Measurements from ENCODE around the gene POTEJ. TPM values are rescaled to one million over a fixed set of nuclear protein-coding genes. Genes with fewer than 3 reads are reported as not detected.
"Not testable (repeated sequence)": the region's sequence is repeated elsewhere in the genome, so short reads cannot be mapped to it uniquely, and the experiment has no call there.

The POTEJ gene
- 0.51 TPM for polyA plus RNA-seq (2012; ENCODE audit: insufficient read depth, insufficient read length, low read depth)

DNA sequence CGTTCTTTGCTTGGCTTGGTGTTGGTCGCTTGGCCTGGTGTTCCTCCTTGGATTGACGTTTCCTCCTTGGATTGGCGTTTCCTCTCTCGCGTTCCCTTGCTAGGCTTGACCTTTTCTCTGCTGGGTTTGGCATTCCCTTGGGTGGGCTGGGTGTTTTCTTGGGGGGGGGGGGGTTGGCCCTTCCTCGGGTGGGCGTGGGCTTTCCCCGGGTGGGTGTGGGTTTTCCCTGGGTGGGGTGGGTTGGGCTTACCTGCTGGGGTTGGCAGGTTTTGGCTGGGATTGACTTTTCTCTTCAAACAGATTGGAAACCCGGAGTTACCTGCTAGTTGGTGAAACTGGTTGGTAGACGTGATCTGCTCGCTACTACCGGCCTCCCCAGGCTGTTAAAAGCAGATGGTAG is at the start of gene POTEJ:
Gene POTEJ (plus strand): TSS at position 301 of the 400 bp plus-strand sequence. CDS start 93 bp downstream, at position 394.
- not testable (repeated sequence) for H3K4me3 ChIP-seq (ENCODE audit: low read depth, low read length); H3K9me3 ChIP-seq; H3K27me3 ChIP-seq; H3K4me1 ChIP-seq; H3K36me3 ChIP-seq; DNase-seq

- not testable (repeated sequence) for H3K9me3 ChIP-seq; H3K36me3 ChIP-seq; H3K4me1 ChIP-seq; H3K4me3 ChIP-seq (ENCODE audit: low read depth, low read length); H3K27me3 ChIP-seq; DNase-seq
These were observed 45.1 kb upstream of the POTEJ start for GRCh38 chr2:130566165-130566564.

GRCh38 chr2:130571929-130572328 is 39.3 kb upstream of the POTEJ start:
- H3K4me1 ChIP-seq; H3K36me3 ChIP-seq; DNase-seq; H3K27me3 ChIP-seq; H3K9me3 ChIP-seq; H3K4me3 ChIP-seq (ENCODE audit: low read depth, low read length): not testable (repeated sequence)

DNA sequence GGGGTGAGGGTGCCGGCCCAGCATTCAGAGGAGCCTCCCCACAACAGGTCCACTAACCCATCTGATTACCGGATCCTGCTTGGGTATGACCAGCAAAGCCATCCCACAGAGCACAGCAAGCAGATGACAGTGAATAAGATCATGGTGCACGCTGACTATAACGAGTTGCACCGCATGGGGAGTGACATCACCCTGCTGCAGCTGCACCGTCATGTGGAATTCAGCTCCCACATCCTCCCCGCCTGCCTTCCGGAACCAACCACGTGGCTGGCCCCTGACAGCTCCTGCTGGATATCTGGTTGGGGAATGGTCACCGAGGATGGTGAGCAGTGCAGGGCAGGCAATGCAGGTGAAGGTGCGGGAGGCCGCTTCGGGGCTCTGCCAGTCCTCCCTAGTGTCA is 37.0 kb upstream of the POTEJ start:
- not testable (repeated sequence) for H3K9me3 ChIP-seq; DNase-seq; H3K4me3 ChIP-seq (ENCODE audit: low read depth, low read length); H3K36me3 ChIP-seq; H3K27me3 ChIP-seq; H3K4me1 ChIP-seq

GRCh38 chr2:130576209-130576784 is 34.9 kb upstream of the POTEJ start:
- not testable (repeated sequence) for H3K9me3 ChIP-seq; H3K36me3 ChIP-seq; H3K4me1 ChIP-seq; H3K27me3 ChIP-seq; H3K4me3 ChIP-seq (ENCODE audit: low read depth, low read length); DNase-seq

DNA sequence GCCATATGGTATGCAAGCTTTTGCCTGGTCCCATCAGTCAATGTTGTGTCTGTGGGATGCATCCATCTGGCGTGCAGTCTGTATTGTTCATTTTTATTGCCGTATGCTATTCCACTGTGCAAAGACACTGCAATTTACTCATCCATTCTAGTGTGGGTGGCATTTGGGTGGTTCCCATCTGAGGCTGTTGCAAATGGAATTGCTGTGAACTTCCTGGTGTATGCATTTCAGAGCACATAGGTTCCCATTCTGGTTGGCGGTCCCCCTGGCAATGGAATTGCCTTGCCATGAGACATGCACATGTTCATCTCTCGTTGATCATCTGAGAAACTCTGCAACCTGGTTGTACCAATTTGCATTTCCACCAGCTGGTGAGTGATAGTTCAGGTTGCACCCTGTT is 33.7 kb upstream of the POTEJ start:
- not testable (repeated sequence) for H3K4me3 ChIP-seq (ENCODE audit: low read depth, low read length); H3K9me3 ChIP-seq; H3K27me3 ChIP-seq; H3K36me3 ChIP-seq; H3K4me1 ChIP-seq; DNase-seq

GRCh38 chr2:130579121-130579520 is 32.1 kb upstream of the POTEJ start:
- not testable (repeated sequence) for H3K9me3 ChIP-seq; H3K36me3 ChIP-seq; DNase-seq; H3K4me1 ChIP-seq; H3K4me3 ChIP-seq (ENCODE audit: low read depth, low read length); H3K27me3 ChIP-seq

DNA sequence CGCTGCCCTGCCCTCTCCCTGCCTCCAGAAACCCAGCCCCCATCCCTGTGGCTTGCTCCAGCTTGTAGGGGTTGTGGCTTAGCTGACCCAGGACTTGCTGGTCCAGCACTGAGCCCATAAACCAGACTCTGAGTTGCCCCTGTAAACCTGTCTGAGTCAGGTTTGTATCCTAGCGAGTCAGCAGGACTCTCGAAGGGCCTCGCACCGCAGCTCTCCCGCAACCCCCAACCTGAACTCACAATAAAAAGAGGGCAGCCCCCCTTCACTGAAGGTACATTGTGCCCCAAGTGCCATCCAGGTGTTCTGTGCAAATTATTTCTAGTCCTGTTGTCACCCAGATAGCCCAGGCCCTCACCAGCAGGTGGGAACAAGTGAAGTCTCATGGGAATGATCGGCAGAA is 29.7 kb upstream of the POTEJ start:
- H3K4me1 ChIP-seq; DNase-seq; H3K27me3 ChIP-seq; H3K36me3 ChIP-seq; H3K4me3 ChIP-seq (ENCODE audit: low read depth, low read length); H3K9me3 ChIP-seq: not testable (repeated sequence)

DNA sequence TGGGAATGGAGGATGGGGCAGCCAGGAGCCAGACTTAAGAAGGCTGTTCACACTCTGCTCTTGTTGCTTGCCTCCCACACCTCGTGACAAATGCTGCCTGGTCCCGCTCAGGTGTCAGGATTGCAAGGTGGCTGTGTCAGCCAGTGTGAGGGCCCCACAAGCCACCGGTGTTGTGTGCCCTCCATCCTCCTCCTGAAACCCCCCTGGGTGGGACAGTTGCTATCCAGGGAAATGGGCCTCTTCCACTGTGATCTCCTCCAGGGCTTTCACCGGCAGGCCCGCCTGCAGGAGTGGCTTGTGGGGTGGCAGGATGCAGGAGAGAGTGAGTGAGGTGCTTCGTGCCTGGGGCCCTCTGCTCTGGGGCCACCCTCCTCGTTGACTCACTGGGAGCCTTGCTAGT is 28.3 kb upstream of the POTEJ start:
- not testable (repeated sequence) for H3K4me3 ChIP-seq (ENCODE audit: low read depth, low read length); H3K9me3 ChIP-seq; DNase-seq; H3K4me1 ChIP-seq; H3K36me3 ChIP-seq; H3K27me3 ChIP-seq

GRCh38 chr2:130583582-130583981 is 27.7 kb upstream of the POTEJ start:
- not testable (repeated sequence) for H3K27me3 ChIP-seq; H3K4me3 ChIP-seq (ENCODE audit: low read depth, low read length); H3K9me3 ChIP-seq; H3K4me1 ChIP-seq; DNase-seq; H3K36me3 ChIP-seq

GRCh38 chr2:130584726-130585125 is 26.5 kb upstream of the POTEJ start:
- not testable (repeated sequence) for H3K4me1 ChIP-seq; H3K9me3 ChIP-seq; DNase-seq; H3K36me3 ChIP-seq; H3K4me3 ChIP-seq (ENCODE audit: low read depth, low read length); H3K27me3 ChIP-seq

GRCh38 chr2:130588688-130589458 is 22.4 kb upstream of the POTEJ start:
- H3K36me3 ChIP-seq, H3K27me3 ChIP-seq: not testable (repeated sequence)

GRCh38 chr2:130590170-130590841 is 20.9 kb upstream of the POTEJ start:
- not testable (repeated sequence) for H3K4me3 ChIP-seq (ENCODE audit: low read depth, low read length); H3K36me3 ChIP-seq; H3K4me1 ChIP-seq; H3K9me3 ChIP-seq; H3K27me3 ChIP-seq; DNase-seq

More at GRCh38 chr2:130588688-130589458, 22.4 kb upstream of the POTEJ start:
- not testable (repeated sequence) for H3K4me3 ChIP-seq (ENCODE audit: low read depth, low read length); H3K9me3 ChIP-seq; DNase-seq; H3K4me1 ChIP-seq

GRCh38 chr2:130590842-130591359 is 20.3 kb upstream of the POTEJ start:
- not testable (repeated sequence) for H3K36me3 ChIP-seq; H3K9me3 ChIP-seq; H3K4me1 ChIP-seq; DNase-seq; H3K27me3 ChIP-seq; H3K4me3 ChIP-seq (ENCODE audit: low read depth, low read length)

GRCh38 chr2:130592791-130593414 is 18.3 kb upstream of the POTEJ start:
- not testable (repeated sequence) for H3K4me1 ChIP-seq; H3K36me3 ChIP-seq; DNase-seq; H3K9me3 ChIP-seq; H3K27me3 ChIP-seq; H3K4me3 ChIP-seq (ENCODE audit: low read depth, low read length)

DNA sequence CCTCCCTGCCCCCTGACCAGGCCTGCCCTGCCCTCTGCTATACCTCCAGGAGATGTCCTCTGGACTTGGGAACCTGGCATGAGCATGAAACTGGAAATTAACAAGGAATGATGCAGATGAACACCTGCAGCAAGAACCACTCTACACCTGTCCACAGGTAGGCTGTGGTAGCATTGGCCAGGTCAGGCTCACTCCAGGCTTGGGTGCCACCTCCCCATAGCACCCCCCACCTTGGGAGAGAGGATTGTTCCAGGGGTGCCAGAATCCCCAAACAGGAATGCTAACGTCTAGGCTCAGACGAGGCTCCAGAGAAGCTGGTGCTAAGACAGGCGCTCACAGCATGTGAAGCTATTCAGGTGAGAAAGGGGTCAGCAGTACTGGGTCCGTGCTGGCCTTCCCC is 17.2 kb upstream of the POTEJ start:
- not testable (repeated sequence) for H3K4me3 ChIP-seq (ENCODE audit: low read depth, low read length); DNase-seq; H3K4me1 ChIP-seq; H3K9me3 ChIP-seq; H3K27me3 ChIP-seq; H3K36me3 ChIP-seq

Data from BE2C (cell line).